Prostate gland (tissue), 2 donors: Measurements from ENCODE around the gene CFHR4. TPM values are rescaled to one million over a fixed set of nuclear protein-coding genes. Genes with fewer than 3 reads are reported as not detected.

Experiments
- DNase-seq: peaks from one replicate; pipeline ENCODE4 v3.0.0-alpha.2; 2019; ENCODE audit warnings: low spot score
- H3K27ac ChIP-seq, 2 donors: fragments of 200-600 bp; sonication (generic); 2 replicates each; pipeline ENCODE4 v1.5.1; 2017 to 2019
- H3K27me3 ChIP-seq: fragments of 200-600 bp; sonication (generic); replicated peaks from 2 replicates; pipeline ENCODE4 v1.5.1; 2019; ENCODE audit not compliant: insufficient read depth
- H3K36me3 ChIP-seq, 2 donors: fragments of 200-600 bp; sonication (generic); 1 replicate in 1 of 2; 2 replicates in 1 of 2; pipeline versions ENCODE4 v1.5.1 to v1.8.1; 2017 to 2019
- H3K4me1 ChIP-seq: fragments of 200-600 bp; sonication (generic); replicated peaks from 2 replicates; pipeline ENCODE4 v1.5.1; 2019
- H3K4me3 ChIP-seq, 2 donors: fragments of 200-600 bp; sonication (generic); 2 replicates each; pipeline ENCODE4 v1.5.1; 2017 to 2019
- H3K9me3 ChIP-seq: fragments of 200-600 bp; sonication (generic); 2 replicates; pipeline ENCODE4 v1.5.1; 2017
- POLR2A ChIP-seq: fragments of 450-650 bp; IDR thresholded peaks from one replicate; pipeline ENCODE4 v1.6.1; 2016; ENCODE audit warnings: antibody characterized with exemption, mild to moderate bottlenecking
- POLR2AphosphoS5 ChIP-seq: sonication (generic); formaldehyde crosslinking; IDR thresholded peaks from one replicate; pipeline ENCODE4 v1.6.1; 2017; ENCODE audit warnings: antibody characterized with exemption
- WGBS: methylation state at CpG from one replicate; pipeline ENCODE4 v1.1.5; 2018; 5-methylcytosine and 5-hydroxymethylcytosine counted together
- intact Hi-C: fragments of 100-400 bp; cut with DNase I; formaldehyde crosslinking; loops from one replicate; pipeline ENCODE4 v1.14.2; 2022
- total RNA-seq, 2 donors: library from RNA; depleted of rRNA; stranded (reverse); fragments of >200 nt; gene quantifications; one replicate each; pipeline ENCODE4 v1.1.0, GENCODE V29; 2016
- TF ChIP-seq, protein P1 (sequence below), 4 experiments: fragments of 200-600 bp in 2 of 4; fragments of 450-650 bp in 2 of 4; sonication (generic) in 2 of 4; IDR thresholded peaks; 1 replicate in 3 of 4; 2 replicates in 1 of 4; pipeline ENCODE4 v1.5.1; 2016 to 2019; ENCODE audit warnings: antibody characterized with exemption in 4 of 4, mild to moderate bottlenecking in 2 of 4, moderate library complexity in 2 of 4

CFHR4 gene
- total RNA-seq, 2 donors from 2014 or later: not detected

DNA sequence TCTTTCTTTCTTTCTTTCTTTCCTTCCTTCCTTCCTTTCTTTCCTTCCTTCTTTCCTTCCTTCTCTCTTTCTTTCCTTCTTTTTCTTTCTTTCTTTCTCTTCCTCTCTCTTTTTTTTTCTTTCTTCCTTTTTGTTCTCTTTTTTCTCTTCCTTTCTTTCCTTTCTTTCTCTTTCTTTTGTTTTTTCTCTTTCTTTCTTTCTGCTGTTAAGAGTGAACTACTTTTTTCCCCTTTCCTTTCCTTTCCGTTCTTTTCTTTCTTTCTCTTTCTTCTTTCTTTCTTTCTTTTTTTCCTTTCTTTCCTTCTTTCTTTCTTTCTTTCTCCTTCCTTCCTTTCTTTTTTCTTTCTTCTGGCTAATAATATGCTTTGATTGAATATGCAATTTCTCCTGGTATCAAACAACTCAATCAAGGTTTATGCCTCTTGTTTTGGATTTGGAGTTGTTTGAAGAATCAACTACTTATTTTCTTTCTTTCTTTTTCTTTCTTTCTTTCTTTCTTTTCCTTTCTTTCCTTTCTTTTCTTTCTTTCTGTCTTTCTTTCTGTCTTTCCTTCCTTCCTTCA is 27.4 kb upstream of the CFHR4 start:
- intact Hi-C loops: no loop called here
- 90% methylated on average over 1 of the region's 1 CpG for WGBS
- H3K4me1 ChIP-seq: no peaks in the 10 kb centered on the region
- TF ChIP-seq POLR2AphosphoS5 (no peak), POLR2A (no peak)
- TF ChIP-seq, protein P1, sequence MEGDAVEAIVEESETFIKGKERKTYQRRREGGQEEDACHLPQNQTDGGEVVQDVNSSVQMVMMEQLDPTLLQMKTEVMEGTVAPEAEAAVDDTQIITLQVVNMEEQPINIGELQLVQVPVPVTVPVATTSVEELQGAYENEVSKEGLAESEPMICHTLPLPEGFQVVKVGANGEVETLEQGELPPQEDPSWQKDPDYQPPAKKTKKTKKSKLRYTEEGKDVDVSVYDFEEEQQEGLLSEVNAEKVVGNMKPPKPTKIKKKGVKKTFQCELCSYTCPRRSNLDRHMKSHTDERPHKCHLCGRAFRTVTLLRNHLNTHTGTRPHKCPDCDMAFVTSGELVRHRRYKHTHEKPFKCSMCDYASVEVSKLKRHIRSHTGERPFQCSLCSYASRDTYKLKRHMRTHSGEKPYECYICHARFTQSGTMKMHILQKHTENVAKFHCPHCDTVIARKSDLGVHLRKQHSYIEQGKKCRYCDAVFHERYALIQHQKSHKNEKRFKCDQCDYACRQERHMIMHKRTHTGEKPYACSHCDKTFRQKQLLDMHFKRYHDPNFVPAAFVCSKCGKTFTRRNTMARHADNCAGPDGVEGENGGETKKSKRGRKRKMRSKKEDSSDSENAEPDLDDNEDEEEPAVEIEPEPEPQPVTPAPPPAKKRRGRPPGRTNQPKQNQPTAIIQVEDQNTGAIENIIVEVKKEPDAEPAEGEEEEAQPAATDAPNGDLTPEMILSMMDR (IDR thresholded peaks at IDR 0.05): no peak
- H3K9me3 ChIP-seq: no peaks in the 10 kb centered on the region
- no peaks in the 10 kb centered on the region for H3K27me3 ChIP-seq
- no peak overlapping the region for H3K27ac ChIP-seq
- H3K36me3 ChIP-seq: no peaks in the 10 kb centered on the region
- no peak for DNase-seq
- H3K4me3 ChIP-seq: no peak overlapping the region

DNA sequence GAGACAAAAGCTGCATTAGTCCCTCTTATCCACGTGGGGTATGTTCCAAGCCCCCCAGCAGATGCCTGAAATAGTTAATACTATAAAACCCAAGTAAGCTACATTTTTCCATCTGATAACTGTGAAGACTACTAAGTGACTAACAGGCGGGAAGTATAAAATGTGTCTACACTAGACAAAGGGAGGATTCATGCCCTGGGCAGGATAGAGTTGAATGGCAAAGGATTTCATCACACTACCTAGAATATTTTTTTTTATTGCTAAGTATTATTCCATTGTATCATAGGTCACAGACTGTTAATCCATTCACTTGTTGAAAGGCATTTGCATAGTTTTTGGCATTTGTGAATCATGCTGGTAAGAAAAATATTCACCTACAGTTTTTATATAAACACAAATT is 26.4 kb upstream of the CFHR4 start:
- H3K27me3 ChIP-seq: no peaks in the 10 kb centered on the region
- H3K27ac ChIP-seq: no peak overlapping the region
- H3K9me3 ChIP-seq: no peaks in the 10 kb centered on the region
- no peak for DNase-seq
- no peaks in the 10 kb centered on the region for H3K4me1 ChIP-seq
- no peak overlapping the region for H3K4me3 ChIP-seq
- no peaks in the 10 kb centered on the region for H3K36me3 ChIP-seq
- TF ChIP-seq POLR2A (no peak), POLR2AphosphoS5 (no peak)
- TF ChIP-seq, protein P1 (IDR thresholded peaks at IDR 0.05): no peak
- 18% methylated on average over 2 of the region's 2 CpGs for WGBS
- intact Hi-C loops: no loop called here

GRCh38 chr1:196866974-196867373 is 20.9 kb upstream of the CFHR4 start:
- Histone ChIP-seq H3K27ac (no peak overlapping the region), H3K36me3 (no peaks in the 10 kb centered on the region), H3K4me1 (no peaks in the 10 kb centered on the region), H3K27me3 (no peaks in the 10 kb centered on the region), H3K9me3 (no peaks in the 10 kb centered on the region), H3K4me3 (no peak overlapping the region)
- DNase-seq: no peak
- TF ChIP-seq POLR2A (no peak), POLR2AphosphoS5 (no peak)
- TF ChIP-seq, protein P1 (IDR thresholded peaks at IDR 0.05): no peak
- intact Hi-C loops: no loop called here
- WGBS: 100% methylated on average over 1 of the region's 1 CpG

DNA sequence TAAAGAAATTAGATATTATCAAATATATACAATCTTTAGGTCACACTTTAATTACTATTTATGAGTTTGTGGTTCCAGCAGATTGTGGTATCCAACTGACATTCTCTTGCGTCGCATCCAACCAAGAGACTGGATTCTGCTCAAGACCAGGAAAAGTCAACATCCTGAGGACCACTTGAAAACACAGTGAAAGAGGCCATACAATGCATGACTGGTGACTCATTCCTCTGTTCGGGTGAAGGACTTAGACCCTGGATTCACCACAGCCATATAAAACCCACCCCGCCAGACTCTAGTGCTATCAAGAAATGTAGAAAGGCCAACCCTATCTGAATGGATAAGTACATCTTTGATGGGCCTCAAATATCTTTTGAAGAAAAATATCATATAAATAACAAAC is 14.5 kb upstream of the CFHR4 start:
- TF ChIP-seq POLR2A: no peak
- TF ChIP-seq POLR2AphosphoS5: no peak
- TF ChIP-seq, protein P1 (IDR thresholded peaks at IDR 0.05): no peak
- Histone ChIP-seq H3K27ac (no peak overlapping the region), H3K9me3 (no peaks in the 10 kb centered on the region), H3K36me3 (no peaks in the 10 kb centered on the region), H3K27me3 (no peaks in the 10 kb centered on the region), H3K4me1 (no peaks in the 10 kb centered on the region), H3K4me3 (no peak overlapping the region)
- 86% methylated on average over 4 of the region's 4 CpGs for WGBS
- intact Hi-C loops: no loop called here
- no peak for DNase-seq

DNA sequence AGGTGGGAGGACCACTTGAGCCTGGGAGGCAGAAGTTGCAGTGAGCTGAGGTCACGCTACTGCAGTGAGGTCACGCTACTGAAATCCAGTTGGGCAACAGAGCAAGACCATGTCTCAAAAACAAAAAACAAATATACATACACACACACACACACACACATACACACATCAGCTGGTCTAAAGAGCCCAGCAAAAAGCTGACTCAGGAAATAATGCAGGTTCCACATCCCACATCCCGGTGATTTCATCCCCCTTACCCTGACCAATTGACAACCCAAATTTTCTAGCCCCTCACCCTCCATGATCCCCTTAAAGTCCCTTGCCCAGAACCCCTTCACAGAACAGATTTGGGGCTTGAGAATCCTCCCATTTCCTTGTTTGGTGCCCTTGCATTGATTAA is 11.9 kb upstream of the CFHR4 start:
- Histone ChIP-seq H3K4me3 (no peak overlapping the region), H3K27ac (no peak overlapping the region), H3K27me3 (no peaks in the 10 kb centered on the region), H3K9me3 (no peaks in the 10 kb centered on the region), H3K4me1 (no peaks in the 10 kb centered on the region), H3K36me3 (no peaks in the 10 kb centered on the region)
- intact Hi-C loops: no loop called here
- 98% methylated on average over 3 of the region's 3 CpGs for WGBS
- no peak for DNase-seq
- TF ChIP-seq, protein P1 (IDR thresholded peaks at IDR 0.05): no peak
- TF ChIP-seq POLR2A: no peak
- no peak for TF ChIP-seq POLR2AphosphoS5
